22Rv1 (cell line): ENCODE results near the gene CMIP.

Source experiments
- ZFX ChIP-seq: fragments of 450-650 bp; IDR thresholded peaks from 2 replicates; pipeline ENCODE4 v1.6.1; 2017; ENCODE audit warnings: antibody characterized with exemption, borderline replicate concordance
- TF ChIP-seq, protein P1 (sequence below): fragments of 450-650 bp; IDR thresholded peaks from 2 replicates; pipeline ENCODE4 v1.5.1; 2017; ENCODE audit warnings: mild to moderate bottlenecking

- TF ChIP-seq, protein P1, sequence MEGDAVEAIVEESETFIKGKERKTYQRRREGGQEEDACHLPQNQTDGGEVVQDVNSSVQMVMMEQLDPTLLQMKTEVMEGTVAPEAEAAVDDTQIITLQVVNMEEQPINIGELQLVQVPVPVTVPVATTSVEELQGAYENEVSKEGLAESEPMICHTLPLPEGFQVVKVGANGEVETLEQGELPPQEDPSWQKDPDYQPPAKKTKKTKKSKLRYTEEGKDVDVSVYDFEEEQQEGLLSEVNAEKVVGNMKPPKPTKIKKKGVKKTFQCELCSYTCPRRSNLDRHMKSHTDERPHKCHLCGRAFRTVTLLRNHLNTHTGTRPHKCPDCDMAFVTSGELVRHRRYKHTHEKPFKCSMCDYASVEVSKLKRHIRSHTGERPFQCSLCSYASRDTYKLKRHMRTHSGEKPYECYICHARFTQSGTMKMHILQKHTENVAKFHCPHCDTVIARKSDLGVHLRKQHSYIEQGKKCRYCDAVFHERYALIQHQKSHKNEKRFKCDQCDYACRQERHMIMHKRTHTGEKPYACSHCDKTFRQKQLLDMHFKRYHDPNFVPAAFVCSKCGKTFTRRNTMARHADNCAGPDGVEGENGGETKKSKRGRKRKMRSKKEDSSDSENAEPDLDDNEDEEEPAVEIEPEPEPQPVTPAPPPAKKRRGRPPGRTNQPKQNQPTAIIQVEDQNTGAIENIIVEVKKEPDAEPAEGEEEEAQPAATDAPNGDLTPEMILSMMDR, result peak; percentile 81
- no peak for TF ChIP-seq ZFX
Measured at GRCh38 chr16:81696961-81697615, 252.5 kb downstream of the CMIP start.
